ENCODE results near the gene SLC35F3.
"Not testable (repeated sequence)": the region's sequence is repeated elsewhere in the genome, so short reads cannot be mapped to it uniquely, and the experiment has no call there.

Gene SLC35F3

GRCh38 chr1:234300096-234300495 is 395.6 kb downstream of the SLC35F3 start:
- no peak for DNase-seq

GRCh38 chr1:234301663-234302062 is 397.2 kb downstream of the SLC35F3 start:
- not testable (repeated sequence) for DNase-seq

- no peak for DNase-seq
Measured at GRCh38 chr1:234302354-234302962, 398.0 kb downstream of the SLC35F3 start.

GRCh38 chr1:234303231-234303630 is 398.8 kb downstream of the SLC35F3 start:
- DNase-seq, result no peak

- no peak for DNase-seq
Measured at GRCh38 chr1:234307726-234308125, 403.2 kb downstream of the SLC35F3 start.

GRCh38 chr1:234309243-234309597 is 404.7 kb downstream of the SLC35F3 start:
- DNase-seq, result no peak

GRCh38 chr1:234309598-234310459 is 405.4 kb downstream of the SLC35F3 start:
- DNase-seq, result peak; percentile 73

GRCh38 chr1:234310460-234310817 is 406.0 kb downstream of the SLC35F3 start:
- no peak for DNase-seq

- DNase-seq, result no peak
Measured at GRCh38 chr1:234311414-234311813, 406.9 kb downstream of the SLC35F3 start.

- DNase-seq, result peak; percentile 31
Measured at GRCh38 chr1:234313171-234313570, 408.7 kb downstream of the SLC35F3 start.

GRCh38 chr1:234315091-234315541 is 410.6 kb downstream of the SLC35F3 start:
- peak; percentile 37 for DNase-seq

- DNase-seq, result peak; percentile 46
Measured at GRCh38 chr1:234315588-234315987, 411.1 kb downstream of the SLC35F3 start.

- no peak for DNase-seq
Measured at GRCh38 chr1:234316486-234316885, 412.0 kb downstream of the SLC35F3 start.

- DNase-seq, result no peak
Measured at GRCh38 chr1:234316937-234317336, 412.5 kb downstream of the SLC35F3 start.

GRCh38 chr1:234320069-234320468 is 415.6 kb downstream of the SLC35F3 start:
- DNase-seq, result no peak

- DNase-seq, result no peak
Measured at GRCh38 chr1:234320549-234320948, 416.1 kb downstream of the SLC35F3 start.

- no peak for DNase-seq
Measured at GRCh38 chr1:234321231-234321630, 416.8 kb downstream of the SLC35F3 start.

GRCh38 chr1:234322097-234322496 is 417.6 kb downstream of the SLC35F3 start:
- no peak for DNase-seq

GRCh38 chr1:234322979-234323378 is 418.5 kb downstream of the SLC35F3 start:
- peak; percentile 9 for DNase-seq

- no peak for DNase-seq
Measured at GRCh38 chr1:234324821-234325220, 420.3 kb downstream of the SLC35F3 start.

- peak; percentile 38 for DNase-seq
Measured at GRCh38 chr1:234325878-234326496, 421.5 kb downstream of the SLC35F3 start.

GRCh38 chr1:234326497-234327366 is 422.3 kb downstream of the SLC35F3 start:
- peak; percentile 62 for DNase-seq
